ENCODE results near the gene NHS.

NHS gene

DNA sequence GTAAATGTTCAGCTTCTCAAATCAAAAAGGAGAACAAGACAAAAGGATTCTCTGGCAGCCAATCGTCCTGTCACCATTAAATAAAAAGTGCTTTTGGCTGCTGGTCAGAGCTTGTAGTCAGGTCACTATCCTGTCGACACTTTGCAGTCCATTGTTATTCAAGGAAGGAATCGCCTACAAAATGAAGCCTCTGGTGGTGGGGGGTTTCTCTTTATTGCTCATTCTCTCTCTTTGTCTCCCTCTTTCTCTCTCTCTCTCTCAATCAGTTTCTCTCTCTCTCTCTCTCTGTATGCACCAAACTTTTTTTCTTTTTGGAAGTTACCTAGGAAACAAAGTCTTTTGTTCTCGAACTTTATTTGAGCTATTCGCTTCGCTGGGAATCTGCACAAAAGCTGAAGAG is 344.7 kb downstream of the NHS start:
- FAIRE-seq, result no peak

DNA sequence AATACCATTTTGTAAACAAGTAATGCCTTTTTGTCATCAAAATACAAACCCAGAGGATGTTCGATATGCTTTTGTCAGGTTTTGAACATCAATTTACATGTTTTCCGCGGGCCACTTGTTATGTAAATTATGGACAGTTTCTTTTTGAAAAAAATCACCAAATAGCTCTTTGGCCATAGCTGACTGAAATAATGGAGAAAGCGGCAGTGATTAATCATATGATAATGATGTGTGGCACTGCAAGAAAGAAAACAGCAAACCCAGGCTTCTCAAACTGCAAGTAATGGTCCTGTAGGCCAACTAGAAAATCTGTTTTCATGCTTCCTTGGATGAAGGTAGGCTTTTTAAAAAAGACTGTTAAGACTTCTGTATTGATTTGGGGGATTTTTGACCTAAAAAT is 346.7 kb downstream of the NHS start:
- FAIRE-seq (no peak), DNase-seq (ENCODE audit: low spot score) (no peak)

More for the DNA sequence above, 344.7 kb downstream of the NHS start:
- no peak for DNase-seq (ENCODE audit: low spot score)

DNA sequence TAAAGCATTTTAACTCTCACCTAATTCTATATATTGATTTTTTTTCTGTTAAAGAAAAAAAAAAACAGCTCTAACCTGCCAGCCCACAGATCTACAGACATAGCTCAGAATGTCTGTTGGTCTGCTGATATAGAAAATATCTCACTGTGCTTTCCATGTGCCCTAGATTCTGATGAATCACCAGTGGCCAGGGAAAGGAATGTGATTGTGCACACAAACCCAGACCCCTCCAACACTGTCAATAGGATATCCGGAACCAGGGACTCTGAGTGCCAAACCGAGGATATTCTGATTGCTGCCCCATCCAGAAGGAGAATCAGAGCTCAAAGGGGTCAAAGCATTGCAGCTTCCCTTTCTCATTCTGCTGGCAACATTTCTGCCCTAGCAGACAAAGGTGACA is 350.2 kb downstream of the NHS start:
- FAIRE-seq (no peak), DNase-seq (ENCODE audit: low spot score) (no peak)

DNA sequence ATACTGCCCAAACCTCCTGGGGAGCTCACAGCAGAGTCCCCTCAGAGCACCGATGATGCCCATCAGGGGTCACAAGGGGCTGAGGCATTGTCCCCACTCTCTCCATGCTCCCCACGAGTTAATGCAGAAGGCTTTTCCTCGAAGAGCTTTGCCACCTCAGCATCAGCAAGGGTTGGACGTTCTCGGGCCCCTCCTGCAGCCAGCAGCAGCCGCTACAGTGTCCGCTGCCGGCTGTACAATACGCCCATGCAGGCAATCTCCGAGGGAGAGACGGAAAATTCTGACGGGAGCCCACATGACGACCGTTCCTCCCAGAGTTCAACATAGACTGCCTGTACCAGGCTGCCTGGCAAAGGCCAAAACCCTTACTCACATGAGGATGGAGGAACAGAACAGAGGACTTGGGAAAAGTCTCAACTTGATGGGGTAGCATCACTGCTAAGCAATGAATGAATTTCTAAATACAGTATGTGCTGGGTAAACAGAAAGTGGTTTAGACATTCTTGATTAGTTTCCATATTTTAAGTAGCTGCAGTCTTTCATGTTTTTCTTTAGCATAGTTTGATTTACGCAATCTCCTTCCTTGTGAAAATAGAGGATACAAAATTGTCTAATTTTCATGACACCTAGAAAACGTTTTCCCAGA is 357.3 kb downstream of the NHS start:
- no peak for FAIRE-seq
- DNase-seq (ENCODE audit: low spot score), result no peak

DNA sequence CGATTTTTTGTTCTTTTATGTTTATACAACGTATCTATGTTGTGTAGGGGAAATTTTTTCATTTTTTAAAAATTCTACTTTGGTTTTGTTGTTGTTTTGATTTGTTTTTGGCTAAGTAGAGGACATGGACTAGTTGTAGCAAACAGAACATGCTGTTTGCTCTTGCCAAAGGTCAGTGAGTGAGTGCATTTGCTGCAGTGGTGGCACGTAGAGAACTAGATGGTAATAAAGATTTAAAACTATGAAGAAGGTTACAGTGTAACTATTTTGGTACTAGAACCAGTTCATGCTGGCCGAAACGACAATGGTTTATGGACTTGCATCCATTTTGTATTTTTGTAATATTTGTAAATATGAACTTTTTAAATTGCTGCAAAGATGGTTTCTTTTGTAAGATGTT is 360.4 kb downstream of the NHS start:
- FAIRE-seq, result no peak
- no peak for DNase-seq (ENCODE audit: low spot score)

DNA sequence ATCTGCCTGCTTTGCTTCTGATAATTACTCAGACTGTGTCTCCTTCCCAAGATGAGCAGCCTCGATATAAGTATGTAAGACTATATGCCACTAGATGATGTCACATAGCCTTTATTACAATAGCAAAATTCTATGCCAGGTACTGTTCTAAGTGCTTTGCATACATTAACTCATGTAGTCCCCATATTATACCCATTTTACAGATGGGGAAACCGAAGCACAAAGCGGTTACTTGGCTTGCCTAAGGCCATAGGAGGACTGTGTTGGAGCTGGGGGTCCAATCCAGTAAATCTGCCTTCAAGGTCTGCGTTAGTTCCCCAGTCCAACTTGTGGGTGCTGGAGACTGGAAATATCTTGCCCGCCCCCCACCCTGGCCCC is 361.5 kb downstream of the NHS start:
- DNase-seq (ENCODE audit: low spot score), result no peak
- no peak for FAIRE-seq

DNA sequence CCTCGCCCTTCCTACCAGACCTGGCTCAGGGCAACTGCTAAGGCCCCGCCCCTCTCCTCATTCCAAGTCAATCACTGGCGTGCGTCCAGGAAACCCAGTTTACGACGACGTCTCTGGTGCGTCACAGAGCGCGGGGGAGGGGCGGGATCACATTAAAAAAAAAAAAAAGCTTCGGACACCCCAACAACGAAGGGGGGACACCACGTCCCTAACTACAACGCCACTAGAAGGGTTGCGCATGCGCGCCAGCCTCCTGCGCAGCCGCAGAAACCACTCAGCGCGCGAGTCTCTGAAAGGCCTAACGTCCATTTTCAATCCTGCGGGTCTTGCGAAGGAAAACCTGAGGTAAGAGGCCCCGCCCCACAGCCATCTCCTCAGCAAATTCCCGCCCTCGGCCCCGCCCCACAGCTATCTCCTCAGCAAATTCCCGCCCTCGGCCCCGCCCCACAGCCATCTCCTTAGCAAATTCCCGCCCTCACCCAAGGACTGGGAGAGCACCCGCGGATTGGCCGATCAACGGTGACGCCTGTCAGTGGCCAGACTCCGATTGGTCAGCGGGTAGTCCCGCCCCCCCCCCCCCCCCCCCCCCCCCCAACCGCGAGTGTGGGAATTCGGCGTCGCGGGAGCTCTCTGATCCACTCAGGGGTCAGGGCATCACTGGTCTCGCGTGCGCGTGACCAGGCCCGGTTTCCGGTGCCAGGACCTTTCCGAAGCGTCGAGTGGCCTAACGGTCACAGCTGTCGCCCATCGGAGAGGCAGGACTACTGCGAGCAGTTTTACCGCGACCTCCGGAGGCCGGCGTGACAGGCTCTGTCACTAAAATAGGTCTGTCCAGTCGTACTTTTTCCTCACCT is 362.1 kb downstream of the NHS start, which contains the start of gene SCML1:
TSS of gene SCML1 (plus strand) at position 638 of the 854 bp plus-strand sequence. CDS start 6,694 bp downstream, outside the sequence.
- FAIRE-seq (peak; percentile 81), DNase-seq (ENCODE audit: low spot score) (peak; percentile 88)

DNA sequence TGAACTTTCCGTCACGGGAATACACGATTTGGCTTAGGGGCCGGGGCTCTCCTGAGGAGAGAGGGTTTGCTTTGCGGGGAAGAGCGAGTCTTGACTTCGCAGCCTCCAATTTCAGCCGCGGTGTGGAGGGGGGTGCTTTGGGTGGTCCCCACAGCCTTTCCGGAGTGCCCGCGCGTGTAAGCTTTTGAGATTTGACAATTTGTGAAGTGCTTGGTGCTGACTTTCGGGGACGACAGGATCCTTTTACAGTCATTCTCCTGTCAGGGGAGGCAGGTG is 362.6 kb downstream of the NHS start:
- DNase-seq (ENCODE audit: low spot score) (no peak), FAIRE-seq (no peak)

DNA sequence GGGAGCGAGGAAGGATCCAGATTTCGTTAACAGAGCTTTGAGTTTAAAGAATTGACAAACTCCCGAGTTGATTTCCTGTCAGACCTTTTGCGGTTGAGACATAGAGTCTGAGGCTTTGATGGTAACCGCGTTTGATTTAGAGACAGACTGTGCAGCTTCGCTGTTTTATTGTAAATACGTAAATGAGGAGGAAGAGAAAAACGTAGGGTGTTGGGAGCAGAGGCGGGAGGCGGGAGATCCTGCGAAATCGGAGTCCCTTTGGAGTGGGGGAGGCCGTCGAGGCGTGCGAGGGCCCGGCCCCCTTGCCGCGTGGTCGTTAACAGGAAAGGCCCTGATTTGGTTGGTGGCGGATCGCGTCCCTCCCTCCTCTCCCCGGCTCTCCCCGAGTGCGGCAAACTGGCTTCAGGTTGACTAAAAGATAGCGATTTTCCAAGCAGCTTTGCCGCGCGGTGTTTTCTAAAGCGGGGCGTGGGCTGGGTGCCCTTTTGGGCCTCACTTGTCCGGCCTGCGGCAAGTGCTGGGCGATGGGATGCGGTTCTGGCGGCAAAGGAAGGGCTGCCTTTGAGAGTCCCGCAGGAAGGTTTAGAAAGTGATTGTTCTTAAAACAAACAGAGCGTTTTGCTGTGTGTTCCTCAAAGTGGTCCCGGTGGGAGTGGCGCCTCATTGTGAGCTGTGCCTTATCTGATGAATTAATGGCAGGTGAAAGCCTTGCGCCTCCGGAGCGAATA is 363.1 kb downstream of the NHS start:
- peak; percentile 65 for FAIRE-seq
- peak; percentile 17 for DNase-seq (ENCODE audit: low spot score)

DNA sequence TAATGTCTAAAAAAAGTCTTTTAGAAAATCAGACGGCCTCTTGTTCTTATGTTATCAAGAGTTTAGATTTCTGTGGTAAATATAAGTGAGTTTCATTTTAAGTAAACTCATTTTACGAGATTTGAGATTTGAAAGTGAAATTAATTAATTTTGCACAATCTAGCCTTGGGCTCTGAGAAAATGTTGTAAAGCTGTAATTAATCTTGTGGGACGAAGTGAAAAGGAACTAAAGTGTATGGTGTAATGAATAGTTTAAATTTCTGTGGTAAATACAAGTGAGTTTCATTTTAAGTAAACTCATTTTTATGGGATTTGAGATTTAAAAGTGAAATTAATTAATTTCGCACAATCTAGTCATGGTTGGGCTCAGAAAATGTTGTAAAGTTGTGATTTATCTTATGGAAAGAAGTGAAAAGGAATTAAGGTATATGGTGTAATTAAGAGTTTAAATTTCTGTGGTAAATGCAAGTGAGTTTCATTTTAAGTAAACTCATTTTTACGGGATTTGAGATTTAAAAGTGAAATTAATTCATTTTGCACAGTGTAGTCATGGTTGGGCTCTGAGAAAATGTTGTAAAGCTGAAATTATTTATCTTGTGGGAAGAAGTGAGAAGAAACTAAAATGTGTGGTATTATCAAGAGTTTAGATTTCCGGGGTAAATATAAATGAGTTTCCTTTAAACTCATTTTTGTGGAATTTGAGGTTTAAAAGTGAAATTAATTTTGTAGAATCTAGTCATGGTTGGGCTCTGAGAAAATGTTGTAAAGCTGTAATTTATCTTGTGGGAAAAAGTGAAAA is 363.9 kb downstream of the NHS start:
- DNase-seq (ENCODE audit: low spot score) (no peak), FAIRE-seq (peak; percentile 66)

DNA sequence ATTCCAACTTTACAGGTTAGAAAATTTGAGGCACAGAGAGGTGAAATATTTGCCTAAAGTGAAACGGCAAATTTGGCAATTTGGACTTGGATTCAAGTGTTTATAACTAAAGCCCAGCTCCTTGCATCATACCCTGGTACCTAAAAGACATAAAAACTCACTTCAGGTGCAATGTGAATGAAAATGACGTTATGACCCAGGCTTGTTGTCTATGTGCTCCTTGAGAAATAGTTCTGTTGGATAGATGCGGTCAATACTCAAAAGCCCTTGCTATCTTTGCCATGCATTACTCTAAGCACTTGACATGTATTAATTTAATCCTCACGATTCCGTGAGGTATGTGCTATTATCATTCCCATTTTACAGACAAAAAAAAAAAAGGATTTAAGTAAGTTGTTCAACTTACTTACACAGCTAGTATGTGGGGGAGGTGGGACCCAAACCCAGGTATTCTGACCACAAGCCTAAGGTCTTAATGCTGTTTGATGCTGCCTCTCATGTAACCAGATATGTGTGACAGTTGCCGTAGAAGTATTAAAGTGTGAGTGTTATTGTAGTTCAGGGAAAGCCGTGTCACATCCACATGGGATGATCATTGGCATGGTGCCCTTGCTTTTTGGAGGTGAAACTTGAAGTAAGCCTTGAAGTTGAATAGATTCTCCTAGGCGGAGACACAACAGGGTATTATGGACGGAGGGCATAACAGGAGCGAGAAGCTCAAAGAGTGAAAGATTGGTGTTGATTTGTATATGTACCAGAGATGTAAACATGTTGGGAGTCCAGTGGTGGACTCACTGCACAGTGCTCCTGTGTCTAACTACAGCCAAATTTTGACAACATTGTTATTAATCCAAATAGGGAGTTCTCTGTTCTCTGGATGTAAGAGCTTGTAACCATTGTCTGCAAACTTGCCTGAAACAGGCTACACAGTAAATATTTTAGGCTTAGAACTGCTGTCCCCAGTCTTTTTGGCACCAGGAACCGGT is 365.4 kb downstream of the NHS start:
- FAIRE-seq (no peak), DNase-seq (ENCODE audit: low spot score) (no peak)

DNA sequence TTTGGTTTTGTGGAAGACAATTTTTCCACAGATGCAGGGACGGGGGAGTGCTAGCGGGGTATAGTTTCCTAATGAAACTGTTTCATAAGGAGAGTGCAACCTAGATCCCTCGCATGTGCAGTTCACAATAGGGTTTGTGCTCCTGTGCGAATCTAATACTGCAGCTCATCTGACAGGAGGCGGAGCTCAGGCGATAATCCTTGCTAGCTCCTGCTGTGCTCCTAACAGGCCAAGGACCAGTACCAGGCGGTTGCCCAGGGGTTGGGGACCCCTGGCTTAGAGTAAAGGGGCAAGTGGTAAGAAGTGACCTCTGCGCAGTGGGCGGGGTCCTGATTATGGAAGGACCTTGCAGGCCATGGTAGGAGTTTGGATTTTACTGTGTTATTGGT is 366.1 kb downstream of the NHS start:
- DNase-seq (ENCODE audit: low spot score) (no peak), FAIRE-seq (no peak)

DNA sequence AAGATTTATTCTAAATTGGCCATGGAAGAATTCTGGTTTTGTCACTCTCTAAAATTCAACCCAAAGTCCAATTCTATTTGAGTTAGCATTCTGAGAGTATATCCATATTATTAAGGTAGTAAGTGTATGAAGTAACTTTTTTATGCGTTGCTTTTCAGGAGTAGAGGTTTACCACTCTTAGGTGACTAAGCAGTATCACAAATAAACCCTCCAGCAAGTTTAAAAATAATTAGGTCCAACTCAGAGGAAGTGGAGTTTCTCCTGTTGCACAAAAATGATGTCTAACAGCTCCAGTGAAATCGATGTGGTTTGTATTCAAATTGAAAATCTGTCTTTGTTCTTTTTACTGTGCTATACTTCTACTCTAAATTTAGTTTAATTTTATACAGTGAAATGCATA is 368.9 kb downstream of the NHS start:
- no peak for DNase-seq (ENCODE audit: low spot score)

DNA sequence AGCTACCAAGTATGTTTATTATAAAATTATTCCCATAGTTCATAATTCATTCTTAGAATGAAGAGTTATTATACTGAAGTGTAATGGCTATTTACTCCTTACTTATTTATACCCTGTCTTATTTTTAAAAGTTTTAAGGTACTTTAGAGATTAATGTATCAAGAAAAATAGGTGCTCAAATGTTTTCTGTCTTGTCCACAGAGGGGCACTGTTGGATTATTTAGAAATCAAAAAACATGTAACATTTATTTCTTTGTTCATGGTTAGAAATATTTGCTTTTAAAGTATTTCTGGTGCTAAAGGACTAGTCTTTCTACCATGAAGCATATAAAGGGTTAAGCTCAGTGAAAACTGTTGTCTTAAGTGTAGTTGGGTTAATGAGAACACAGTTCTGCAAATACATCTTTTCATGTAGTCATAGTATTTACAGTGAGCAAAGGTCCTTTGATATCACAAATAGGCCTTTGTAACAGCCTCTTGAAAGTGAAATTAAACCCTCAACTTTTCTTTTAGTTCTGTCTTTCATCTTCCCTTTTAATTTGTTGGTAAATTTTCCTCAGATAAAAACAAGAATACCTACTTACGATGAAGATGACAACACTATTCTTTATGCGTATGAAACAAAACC is 370.0 kb downstream of the NHS start:
- FAIRE-seq, result peak; percentile 76
- no peak for DNase-seq (ENCODE audit: low spot score)

More for the DNA sequence above, 368.9 kb downstream of the NHS start:
- FAIRE-seq, result peak; percentile 54

DNA sequence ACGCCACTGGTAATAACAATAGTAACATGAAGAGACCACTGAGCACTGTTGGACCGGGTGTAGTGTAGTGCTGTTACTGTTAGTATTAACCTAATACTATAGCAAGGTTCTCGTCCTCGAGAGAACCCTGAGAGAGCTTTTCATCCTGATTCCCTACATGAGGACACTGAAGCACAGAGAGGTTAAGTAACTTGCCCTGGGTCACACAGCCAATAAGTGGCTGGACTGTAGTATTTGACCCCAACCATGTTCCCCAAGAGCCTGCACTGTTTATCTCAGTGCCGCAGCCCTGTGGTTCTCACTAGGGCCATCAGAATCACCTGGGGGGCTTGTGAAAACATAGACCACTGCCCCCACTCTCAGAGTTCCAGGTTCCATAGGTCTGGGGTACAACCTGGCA is 372.7 kb downstream of the NHS start:
- no peak for FAIRE-seq

DNA sequence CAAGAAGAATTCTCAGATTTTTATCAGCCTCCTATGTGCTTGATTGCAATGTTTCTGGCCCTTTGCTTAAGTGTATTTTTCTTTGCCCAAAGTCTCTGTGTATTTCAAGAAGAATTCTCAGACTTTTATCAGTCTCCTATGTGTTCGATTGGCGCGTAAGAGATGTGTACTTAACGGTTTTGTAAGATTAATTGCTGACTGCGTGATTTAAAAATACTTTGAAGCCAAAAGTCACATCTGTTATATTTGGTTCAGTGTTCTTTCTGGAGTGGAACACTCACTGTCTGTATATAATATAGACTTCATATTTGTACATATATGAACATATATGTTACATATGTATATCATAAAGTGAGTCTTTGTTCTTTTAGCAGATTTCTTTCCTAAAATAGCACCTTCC is 373.7 kb downstream of the NHS start:
- FAIRE-seq, result no peak
- DNase-seq (ENCODE audit: low spot score), result no peak

More for the DNA sequence above, 372.7 kb downstream of the NHS start:
- no peak for DNase-seq (ENCODE audit: low spot score)

DNA sequence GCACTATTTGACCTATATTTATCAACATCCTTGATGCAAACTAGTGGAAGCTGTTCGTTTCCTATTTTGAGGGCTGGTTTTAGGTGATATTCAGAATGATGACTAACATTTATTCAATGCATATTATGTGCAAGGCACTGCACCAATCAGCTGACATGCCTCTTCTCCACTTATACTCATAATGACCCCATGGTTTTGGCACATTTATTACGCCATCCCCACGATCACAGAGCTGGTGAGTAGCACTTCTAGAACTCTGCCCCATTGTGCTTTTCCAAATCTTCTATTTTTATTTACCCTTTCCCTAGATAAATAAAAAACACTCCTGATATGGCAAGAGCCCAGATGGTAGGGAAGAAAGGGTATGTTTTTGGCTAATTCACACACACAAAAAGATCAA is 375.4 kb downstream of the NHS start:
- FAIRE-seq (no peak), DNase-seq (ENCODE audit: low spot score) (no peak)

DNA sequence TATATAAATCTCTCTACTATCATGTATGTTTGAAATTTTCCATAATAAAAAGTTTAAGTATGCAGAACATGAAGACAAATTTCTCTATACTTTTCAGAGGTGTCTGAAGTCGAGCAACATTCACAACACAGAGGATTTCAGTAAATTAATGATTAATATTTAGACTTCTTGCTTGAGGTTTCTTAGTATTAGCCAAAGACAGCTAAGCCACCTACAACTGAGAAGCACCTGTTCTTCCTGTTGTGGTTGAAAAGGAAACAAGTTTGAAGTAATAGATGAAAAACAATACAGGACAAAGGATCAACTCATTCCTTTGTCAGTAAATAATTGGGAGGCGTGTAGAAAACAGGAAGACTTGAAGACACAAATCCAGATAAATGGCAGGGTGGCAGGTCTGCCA is 383.4 kb downstream of the NHS start:
- FAIRE-seq, result no peak
- DNase-seq (ENCODE audit: low spot score), result no peak

DNA sequence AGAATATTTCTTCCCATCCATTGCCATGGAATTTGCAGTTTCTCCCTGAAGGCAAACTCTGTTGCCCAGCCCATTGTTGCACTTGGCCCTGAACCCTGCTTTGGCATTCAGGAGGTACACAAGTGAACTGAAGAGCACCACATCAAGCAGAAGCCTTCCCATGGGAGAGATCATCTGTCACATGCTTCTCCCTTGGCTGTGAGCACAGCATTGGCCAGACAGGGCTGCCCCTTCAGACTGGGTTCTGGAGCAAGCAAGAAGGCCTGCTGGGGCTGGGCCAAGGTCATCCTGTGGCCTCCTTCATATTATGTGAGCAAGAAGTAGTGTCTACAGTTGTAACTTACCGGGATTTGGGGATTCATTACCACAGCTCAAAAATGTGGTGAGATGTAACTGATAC is 385.0 kb downstream of the NHS start:
- DNase-seq (ENCODE audit: low spot score) (no peak), FAIRE-seq (no peak)

DNA sequence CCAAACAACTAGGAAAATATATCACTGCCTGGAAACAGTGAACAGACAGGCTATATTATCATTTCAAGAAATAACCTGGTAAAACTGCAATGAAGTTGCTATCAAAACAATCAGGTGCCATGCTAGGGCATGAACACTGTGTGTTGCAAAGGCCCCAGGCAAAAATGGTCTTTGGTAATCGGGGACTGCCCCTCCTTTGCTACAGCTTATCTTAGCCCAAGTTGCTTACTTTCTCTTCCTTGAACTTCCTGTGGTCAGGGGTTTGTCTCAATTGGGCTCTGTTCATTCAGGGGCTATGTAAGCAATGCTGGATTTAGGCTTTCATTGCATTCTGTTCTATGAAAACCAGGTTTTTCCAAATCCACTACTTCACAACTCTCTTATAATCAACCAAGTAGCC is 392.7 kb downstream of the NHS start:
- FAIRE-seq, result no peak
- no peak for DNase-seq (ENCODE audit: low spot score)
